ENCODE measurements around the gene RAMP3. TPM values are rescaled to one million over a fixed set of nuclear protein-coding genes. Genes with fewer than 3 reads are reported as not detected.

RAMP3 gene
- total and polyA plus RNA-seq, 9 of the 15 experiments (the other 6 are each of a cell fraction or from before 2014, with no cell fraction given), result not detected

- TF ChIP-seq POLR2A (conservative IDR thresholded peaks at IDR 0.05), result no peak
- no peak for TF ChIP-seq ZNF740 (CRISPR knock-in tag; IDR thresholded peaks at IDR 0.05)
- TF ChIP-seq ZNF740 (tag; IDR thresholded peaks at IDR 0.05), result no peak
- TF ChIP-seq, protein P1, sequence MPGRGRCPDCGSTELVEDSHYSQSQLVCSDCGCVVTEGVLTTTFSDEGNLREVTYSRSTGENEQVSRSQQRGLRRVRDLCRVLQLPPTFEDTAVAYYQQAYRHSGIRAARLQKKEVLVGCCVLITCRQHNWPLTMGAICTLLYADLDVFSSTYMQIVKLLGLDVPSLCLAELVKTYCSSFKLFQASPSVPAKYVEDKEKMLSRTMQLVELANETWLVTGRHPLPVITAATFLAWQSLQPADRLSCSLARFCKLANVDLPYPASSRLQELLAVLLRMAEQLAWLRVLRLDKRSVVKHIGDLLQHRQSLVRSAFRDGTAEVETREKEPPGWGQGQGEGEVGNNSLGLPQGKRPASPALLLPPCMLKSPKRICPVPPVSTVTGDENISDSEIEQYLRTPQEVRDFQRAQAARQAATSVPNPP (IDR thresholded peaks at IDR 0.05; ENCODE audit: borderline replicate concordance, insufficient read depth, insufficient read length), result no peak
- TF ChIP-seq MECOM (CRISPR knock-in tag; IDR thresholded peaks at IDR 0.05), result no peak
- no peak for TF ChIP-seq NFATC3 (IDR thresholded peaks at IDR 0.05)
- TF ChIP-seq TEAD4 (IDR thresholded peaks at IDR 0.05; ENCODE audit: low read length), result peak; percentile 66; the same call in 1 of the 2 replicates
- no peak for TF ChIP-seq TEAD4 (CRISPR knock-in tag; IDR thresholded peaks at IDR 0.05; ENCODE audit: borderline replicate concordance)
- TF ChIP-seq ZNF146 (CRISPR knock-in tag; IDR thresholded peaks at IDR 0.05; ENCODE audit: unreplicated experiment), result no peak
- no peak for TF ChIP-seq TGIF2 (CRISPR knock-in tag; IDR thresholded peaks at IDR 0.05)
- TF ChIP-seq TEAD1 (CRISPR knock-in tag; IDR thresholded peaks at IDR 0.05), result no peak
- TF ChIP-seq RBM34 (IDR thresholded peaks at IDR 0.05; ENCODE audit: borderline replicate concordance, insufficient read depth, low read length), result no peak
- TF ChIP-seq ZNF3 (CRISPR knock-in tag; IDR thresholded peaks at IDR 0.05), result no peak
- TF ChIP-seq XRCC5 (IDR thresholded peaks at IDR 0.05; ENCODE audit: low read depth, low read length), result no peak
- no peak for TF ChIP-seq ZEB2 (IDR thresholded peaks at IDR 0.05)
- no peak for TF ChIP-seq ZNF197 (CRISPR knock-in tag; IDR thresholded peaks at IDR 0.05; ENCODE audit: low read depth)
- peak; percentile 72; the same call in 1 of the 2 replicates for TF ChIP-seq ZNF324 (CRISPR knock-in tag; IDR thresholded peaks at IDR 0.05)
- no peak for TF ChIP-seq DDX20 (tag; IDR thresholded peaks at IDR 0.05; ENCODE audit: low read depth)
- TF ChIP-seq ZNF282 (CRISPR knock-in tag; IDR thresholded peaks at IDR 0.05), result no peak
- TF ChIP-seq ZNF518B (CRISPR knock-in tag; IDR thresholded peaks at IDR 0.05), result no peak
- TF ChIP-seq ZNF589 (CRISPR knock-in tag; IDR thresholded peaks at IDR 0.05; ENCODE audit: low read depth), result no peak
- no peak for TF ChIP-seq CXXC5 (CRISPR knock-in tag; IDR thresholded peaks at IDR 0.05)
- TF ChIP-seq FOXJ2 (tag; IDR thresholded peaks at IDR 0.05), result no peak
- TF ChIP-seq ZNF316 (IDR thresholded peaks at IDR 0.05), result no peak
- no peak for TF ChIP-seq HDAC6 (IDR thresholded peaks at IDR 0.05; ENCODE audit: low read depth, low read length)
- no peak for TF ChIP-seq EZH2 (IDR thresholded peaks at IDR 0.05; ENCODE audit: borderline replicate concordance, low read depth, low read length)
Observed at GRCh38 chr7:45229156-45229920, 71.7 kb downstream of the RAMP3 start (continued).
